Epithelial cell of esophagus (primary cell): Measurements from ENCODE around the gene LPP.

ENCODE experiments used
- DNase-seq: peaks from one replicate; pipeline ENCODE4 v3.0.0; 2010; ENCODE audit warnings: low read depth
- H3K4me3 ChIP-seq: 2 replicates; pipeline ENCODE4 v1.5.1; 2011; ENCODE audit warnings: mild to moderate bottlenecking, low read length, control low read depth
- TF ChIP-seq, protein P1 (sequence below): IDR thresholded peaks from 2 replicates; pipeline ENCODE4 v1.5.1; 2011; ENCODE audit warnings: low read depth, mild to moderate bottlenecking, low read length, control low read depth, inconsistent platforms; ENCODE audit not compliant: insufficient read depth; ENCODE audit errors: missing control alignments

Gene LPP

DNA sequence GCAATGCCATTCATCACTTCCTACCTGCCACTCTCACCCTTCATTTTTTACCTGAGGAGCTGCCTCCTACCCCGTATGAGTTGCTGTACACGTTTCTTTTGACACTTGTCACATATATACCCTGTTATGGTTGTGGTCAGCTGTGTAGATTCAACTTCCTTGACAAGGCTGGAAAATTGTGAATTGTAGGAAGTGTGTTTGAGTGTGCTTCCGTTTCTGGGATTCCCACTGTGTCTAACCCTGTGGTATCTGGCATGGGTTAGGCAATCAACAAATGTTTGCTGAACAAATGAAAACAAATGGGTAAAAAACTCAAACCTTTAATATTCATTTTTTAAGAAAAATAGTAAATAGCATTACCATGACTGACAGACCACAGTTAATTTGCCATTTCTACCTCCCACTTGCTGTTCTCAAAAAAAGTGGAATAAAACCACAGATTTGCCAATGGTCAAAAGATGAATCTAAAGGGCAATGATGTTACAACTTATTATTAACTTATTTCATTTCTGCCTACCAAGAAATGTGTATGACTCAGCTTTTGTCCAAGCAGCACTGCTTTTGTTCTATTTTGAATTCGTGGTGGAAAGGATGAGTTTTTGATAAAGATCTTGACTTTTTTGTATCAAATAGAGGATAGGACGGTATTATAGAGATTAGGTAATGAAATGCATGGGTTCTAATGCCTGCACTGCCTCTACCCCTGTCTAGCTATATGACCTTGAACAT, 404.6 kb downstream of the LPP start:
- H3K4me3 ChIP-seq, result no peak overlapping the region
- no peak for DNase-seq
- TF ChIP-seq, protein P1, sequence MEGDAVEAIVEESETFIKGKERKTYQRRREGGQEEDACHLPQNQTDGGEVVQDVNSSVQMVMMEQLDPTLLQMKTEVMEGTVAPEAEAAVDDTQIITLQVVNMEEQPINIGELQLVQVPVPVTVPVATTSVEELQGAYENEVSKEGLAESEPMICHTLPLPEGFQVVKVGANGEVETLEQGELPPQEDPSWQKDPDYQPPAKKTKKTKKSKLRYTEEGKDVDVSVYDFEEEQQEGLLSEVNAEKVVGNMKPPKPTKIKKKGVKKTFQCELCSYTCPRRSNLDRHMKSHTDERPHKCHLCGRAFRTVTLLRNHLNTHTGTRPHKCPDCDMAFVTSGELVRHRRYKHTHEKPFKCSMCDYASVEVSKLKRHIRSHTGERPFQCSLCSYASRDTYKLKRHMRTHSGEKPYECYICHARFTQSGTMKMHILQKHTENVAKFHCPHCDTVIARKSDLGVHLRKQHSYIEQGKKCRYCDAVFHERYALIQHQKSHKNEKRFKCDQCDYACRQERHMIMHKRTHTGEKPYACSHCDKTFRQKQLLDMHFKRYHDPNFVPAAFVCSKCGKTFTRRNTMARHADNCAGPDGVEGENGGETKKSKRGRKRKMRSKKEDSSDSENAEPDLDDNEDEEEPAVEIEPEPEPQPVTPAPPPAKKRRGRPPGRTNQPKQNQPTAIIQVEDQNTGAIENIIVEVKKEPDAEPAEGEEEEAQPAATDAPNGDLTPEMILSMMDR, result no peak

DNA sequence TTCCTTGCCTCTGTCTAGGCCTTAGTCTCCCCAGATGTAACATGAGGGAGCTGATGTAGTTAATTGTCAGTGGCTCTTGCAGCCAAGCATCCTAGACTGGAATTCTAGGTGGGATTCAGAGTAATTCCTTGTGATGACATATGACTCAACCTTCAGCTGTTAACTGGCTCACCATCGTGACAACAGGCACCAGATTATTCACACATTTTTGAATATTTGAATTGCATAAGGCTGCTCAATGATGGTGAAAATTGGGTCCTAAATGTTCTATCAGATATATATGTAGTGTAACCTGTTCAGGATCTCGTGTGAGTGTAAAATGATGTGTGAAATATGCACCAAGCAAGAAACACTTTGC, 405.1 kb downstream of the LPP start:
- TF ChIP-seq, protein P1, result no peak
- peak; percentile 20 for DNase-seq

DNA sequence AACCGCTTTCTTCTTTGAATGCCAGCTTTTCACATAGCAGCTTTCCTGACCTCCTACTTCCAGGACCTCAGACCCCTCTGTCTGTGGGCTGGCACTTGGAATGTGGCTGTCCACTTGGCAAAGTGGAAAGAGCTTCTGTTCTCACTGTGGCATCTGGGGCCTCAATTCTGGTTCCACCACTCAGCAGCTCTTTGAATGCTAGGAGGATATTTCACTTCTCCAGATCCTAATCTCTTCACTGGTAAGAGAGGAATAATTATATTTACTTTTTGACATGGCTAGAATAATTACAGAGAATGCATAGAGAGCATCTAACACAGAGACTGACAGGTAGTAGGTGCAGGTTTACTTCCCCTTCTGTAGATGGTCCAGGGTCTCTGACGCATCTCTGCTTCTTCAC, 405.9 kb downstream of the LPP start:
- no peak for DNase-seq
- no peak overlapping the region for H3K4me3 ChIP-seq
- TF ChIP-seq, protein P1, result no peak

More for the DNA sequence above, 405.1 kb downstream of the LPP start:
- no peak overlapping the region for H3K4me3 ChIP-seq

- TF ChIP-seq, protein P1, result no peak
- DNase-seq, result no peak
Measured at GRCh38 chr3:188562144-188562543, 408.2 kb downstream of the LPP start.

DNA sequence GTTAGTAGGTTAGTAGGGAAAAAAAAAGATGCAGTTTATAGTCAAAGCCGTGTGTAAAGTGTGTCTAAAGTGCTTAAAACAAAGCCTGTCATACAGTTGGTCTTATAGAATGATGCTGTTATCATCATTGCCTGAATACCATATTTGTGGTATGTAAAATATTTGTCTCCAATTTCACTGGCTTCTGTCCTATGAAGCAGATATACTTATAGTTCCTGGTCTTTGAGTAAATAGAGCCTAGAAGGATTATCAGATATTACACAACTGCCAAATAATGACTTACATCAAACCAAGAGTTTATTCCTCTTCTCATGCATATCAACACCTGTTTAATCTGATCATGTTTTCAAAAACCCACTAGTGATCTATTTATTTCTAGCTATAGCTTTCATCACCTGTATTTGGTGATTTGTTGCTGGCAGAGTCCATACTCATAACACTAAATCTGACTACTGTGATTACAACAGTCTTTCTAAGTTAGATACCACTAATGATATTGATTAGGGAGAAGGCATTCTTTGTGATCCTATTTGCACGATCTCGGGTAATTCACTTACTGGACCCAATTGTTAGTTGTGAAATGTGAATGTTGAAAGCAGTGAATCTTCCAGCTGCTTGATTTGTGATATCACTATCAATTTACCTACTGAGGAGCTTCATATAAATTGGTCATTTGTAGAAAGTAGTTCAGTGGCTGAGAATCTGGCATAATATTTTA, 413.7 kb downstream of the LPP start:
- TF ChIP-seq, protein P1, result no peak
- no peak for DNase-seq

More at GRCh38 chr3:188562144-188562543, 408.2 kb downstream of the LPP start:
- no peak overlapping the region for H3K4me3 ChIP-seq

DNA sequence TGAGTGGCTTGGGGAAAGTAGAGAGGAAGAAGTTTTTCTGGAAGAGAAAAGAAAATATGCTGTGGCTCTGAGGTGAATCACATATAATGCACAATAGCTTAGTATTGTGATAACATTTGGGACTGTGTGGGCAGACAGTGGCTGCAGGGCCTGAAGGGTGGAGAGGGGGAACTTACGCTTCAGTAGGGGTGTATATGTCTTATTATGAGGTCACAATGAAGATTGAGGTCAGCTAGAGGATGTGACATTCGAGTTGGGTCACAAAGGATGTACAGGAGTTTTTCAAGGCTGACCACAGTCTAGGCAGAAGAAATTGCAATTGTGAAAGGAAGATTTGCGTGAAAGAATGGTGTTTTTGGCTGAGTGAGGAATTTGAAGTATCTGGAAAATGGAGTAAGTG, 414.8 kb downstream of the LPP start:
- H3K4me3 ChIP-seq, result no peak overlapping the region
- TF ChIP-seq, protein P1, result no peak
- DNase-seq, result no peak

More for the DNA sequence above, 413.7 kb downstream of the LPP start:
- H3K4me3 ChIP-seq, result no peak overlapping the region
